Non-pigmented ciliary epithelial cell (primary cell): ENCODE measurements around the gene SV2C.

Experiments used
- DNase-seq: peaks from one replicate; pipeline ENCODE4 v3.0.0-alpha.2; 2010; ENCODE audit warnings: low read depth

SV2C gene

GRCh38 chr5:76383126-76383832 is 300.1 kb downstream of the SV2C start:
- no peak for DNase-seq

GRCh38 chr5:76384189-76384588 is 301.0 kb downstream of the SV2C start:
- DNase-seq, result no peak

GRCh38 chr5:76384705-76385104 is 301.5 kb downstream of the SV2C start:
- no peak for DNase-seq

- DNase-seq, result no peak
Measured at GRCh38 chr5:76385540-76385939, 302.4 kb downstream of the SV2C start.

GRCh38 chr5:76386360-76386759 is 303.2 kb downstream of the SV2C start:
- no peak for DNase-seq

- no peak for DNase-seq
Measured at GRCh38 chr5:76388236-76388635, 305.1 kb downstream of the SV2C start.

GRCh38 chr5:76388791-76389512 is 305.8 kb downstream of the SV2C start:
- no peak for DNase-seq

GRCh38 chr5:76389513-76390154 is 306.5 kb downstream of the SV2C start:
- no peak for DNase-seq

- DNase-seq, result no peak
Measured at GRCh38 chr5:76391014-76391413, 307.8 kb downstream of the SV2C start.

- no peak for DNase-seq
Measured at GRCh38 chr5:76393035-76393680, 310.0 kb downstream of the SV2C start.

GRCh38 chr5:76397200-76397599 is 314.0 kb downstream of the SV2C start:
- no peak for DNase-seq

GRCh38 chr5:76399268-76399667 is 316.1 kb downstream of the SV2C start:
- no peak for DNase-seq

- no peak for DNase-seq
Measured at GRCh38 chr5:76400466-76400865, 317.3 kb downstream of the SV2C start.

- no peak for DNase-seq
Measured at GRCh38 chr5:76401801-76402250, 318.6 kb downstream of the SV2C start.

GRCh38 chr5:76402251-76402885 is 319.2 kb downstream of the SV2C start:
- no peak for DNase-seq

- no peak for DNase-seq
Measured at GRCh38 chr5:76402886-76403765, 319.9 kb downstream of the SV2C start, which contains the start of gene IQGAP2. Gene IQGAP2 (plus strand): TSS chr5:76403285. CDS start chr5:76403546, 261 bp downstream.
